GM18511 (cell line): Measurements from ENCODE around the gene JAKMIP1.

Experiments
- ATAC-seq: cut with Tn5 transposase; IDR thresholded peaks from one replicate; pipeline ENCODE4 v1.9.1; 2021; ENCODE audit warnings: mild to moderate bottlenecking, moderate library complexity; ENCODE audit not compliant: unreplicated experiment

The JAKMIP1 gene

DNA sequence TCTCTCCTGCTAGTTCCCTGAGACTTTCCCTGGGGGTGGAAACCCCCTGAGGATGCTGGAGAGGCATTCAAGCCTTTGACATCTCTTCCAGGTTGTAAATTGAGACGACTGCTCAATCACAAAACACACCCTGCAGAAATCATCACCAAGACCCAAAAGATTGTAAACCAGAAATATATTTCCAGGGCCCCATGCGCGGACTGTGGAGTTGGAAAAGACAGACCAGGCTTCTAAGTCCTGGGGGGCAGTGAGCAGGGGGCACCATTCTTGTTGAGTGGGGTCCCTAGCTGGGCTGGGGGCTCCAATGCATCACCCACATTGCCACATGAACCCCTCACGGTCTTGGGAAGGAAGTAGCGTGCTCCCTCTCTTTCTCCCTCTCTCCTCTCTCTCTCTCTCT, 94.2 kb downstream of the JAKMIP1 start:
- no peak for ATAC-seq

DNA sequence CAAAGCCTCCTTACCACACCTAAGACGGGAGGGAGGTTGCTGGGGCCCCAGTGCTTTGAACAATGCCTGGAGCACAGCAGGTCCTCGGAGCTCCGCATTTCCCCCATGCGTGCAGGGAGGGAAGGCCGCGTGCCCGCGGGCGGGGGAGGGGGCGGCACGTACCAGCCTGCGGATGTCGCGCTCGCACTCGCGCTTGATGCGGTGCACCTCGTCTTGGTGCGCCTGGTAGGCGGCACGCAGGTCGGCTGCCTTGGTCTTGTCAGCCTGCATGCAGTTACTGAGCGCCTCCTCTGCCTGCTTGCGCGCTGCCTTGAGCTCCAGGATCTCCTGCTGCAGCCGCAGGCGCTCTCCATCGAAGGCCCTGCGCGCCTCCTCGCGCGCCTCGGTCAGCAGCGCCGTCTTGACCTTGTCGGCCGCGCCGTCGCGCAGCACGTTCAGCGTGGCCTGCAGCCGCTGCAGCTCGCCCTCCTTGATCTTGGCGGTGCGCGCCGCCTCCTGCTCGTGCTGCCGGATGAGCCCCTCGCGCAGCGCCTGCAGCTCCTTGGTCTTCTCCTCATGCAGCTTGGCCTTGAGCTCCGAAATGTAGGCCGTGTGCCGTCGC, 94.9 kb downstream of the JAKMIP1 start:
- ATAC-seq = no peak

DNA sequence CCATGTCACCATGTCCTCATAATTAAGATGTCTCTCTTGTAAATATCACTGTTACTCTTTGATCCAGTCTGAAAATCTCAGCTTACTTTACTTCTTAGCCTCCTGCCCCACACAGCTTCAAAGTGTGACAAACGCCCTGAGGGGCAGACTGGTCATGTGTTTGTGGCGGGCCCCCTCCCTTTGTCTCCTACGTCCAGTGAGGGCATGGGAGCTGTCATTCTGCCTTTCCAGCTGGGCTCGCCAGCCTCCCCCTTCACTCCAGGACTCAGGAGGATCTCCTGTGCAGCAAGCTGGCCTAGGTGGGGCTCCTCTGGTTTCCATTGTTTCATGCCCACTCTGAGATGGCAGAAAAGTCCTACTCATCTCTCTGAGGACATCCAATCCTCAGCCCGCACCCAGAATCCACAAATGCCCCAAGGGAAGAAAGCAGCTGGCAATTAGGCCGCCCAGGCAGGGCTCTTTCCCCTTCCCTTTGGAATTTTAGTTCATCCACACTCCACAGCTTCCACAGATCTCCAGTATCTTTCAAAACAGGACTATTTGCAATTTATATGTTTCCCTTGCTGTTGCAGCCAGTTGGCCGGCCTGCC, 95.7 kb downstream of the JAKMIP1 start:
- no peak for ATAC-seq

DNA sequence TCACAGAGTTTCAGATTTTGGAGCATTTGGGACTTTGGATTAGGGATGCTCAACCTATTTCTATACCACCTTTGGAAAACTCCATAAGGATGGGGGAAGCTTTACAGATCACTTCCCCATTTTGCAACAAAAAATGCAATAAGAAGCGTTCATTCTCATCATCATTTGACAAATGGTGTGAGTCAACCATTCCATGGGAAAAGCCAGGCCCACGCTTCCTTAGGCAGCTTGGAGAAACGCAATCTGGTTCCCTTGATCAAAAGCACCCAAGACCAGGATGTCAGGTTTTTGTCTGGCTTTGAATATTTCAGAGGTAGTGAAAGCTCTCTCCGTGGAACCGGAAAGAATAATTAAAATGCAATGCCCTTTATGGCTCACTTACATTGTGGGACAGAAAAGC, 102.8 kb downstream of the JAKMIP1 start:
- no peak for ATAC-seq

DNA sequence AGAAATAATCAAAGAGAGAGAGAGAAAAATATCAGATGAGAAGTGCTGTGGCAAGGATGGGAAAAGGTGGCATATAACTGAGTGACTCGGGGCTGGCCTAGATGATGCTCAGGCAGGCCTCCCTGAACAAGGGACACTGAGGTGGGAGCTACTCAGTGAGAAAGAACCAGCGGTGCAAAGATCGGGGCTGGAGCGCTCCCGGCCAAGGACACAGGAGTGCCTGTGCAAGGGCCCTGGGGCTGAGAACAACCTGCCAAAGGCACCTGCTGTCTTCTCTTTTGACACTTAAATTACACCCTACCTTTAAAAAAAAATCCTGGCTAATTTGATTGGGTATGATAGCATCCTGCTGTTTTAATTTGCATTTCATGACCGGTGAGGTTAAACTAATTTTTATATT, 104.5 kb downstream of the JAKMIP1 start:
- ATAC-seq = no peak

DNA sequence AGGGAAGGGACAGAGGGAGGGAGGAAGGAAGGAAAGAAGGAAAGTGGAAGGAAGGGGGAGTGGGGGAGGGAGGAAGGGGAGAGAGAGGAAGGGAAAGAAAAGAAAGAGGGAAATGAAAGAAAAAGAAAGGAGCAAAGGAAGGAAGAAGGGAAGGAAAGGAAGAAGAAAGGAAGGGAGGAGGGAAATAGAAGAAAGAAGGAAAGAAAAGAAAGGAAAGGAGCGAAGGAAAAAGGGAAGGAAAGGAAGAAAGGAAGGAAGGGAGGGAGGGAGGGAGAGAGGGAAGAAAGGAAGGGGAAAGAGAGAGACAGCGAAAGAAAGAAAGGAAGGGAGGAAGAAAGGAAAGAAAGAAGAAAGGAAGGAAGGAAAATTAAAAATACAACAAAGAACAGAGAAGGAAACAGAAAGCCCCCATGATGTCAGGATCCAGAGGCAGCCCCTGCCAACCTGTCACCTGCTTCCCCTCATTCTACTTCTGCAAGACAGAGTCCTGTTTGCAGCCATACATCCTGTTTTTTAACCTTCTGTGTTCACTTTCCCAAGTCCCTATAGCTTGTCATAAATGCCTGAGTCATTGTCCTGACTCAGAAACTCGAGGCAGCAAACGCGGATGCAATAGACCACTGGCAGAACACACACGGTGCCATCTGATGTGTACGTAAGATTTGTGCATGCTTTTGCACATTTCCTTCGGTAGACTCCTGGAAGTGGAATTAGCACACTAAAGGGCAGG, 105.2 kb downstream of the JAKMIP1 start:
- no peak for ATAC-seq

DNA sequence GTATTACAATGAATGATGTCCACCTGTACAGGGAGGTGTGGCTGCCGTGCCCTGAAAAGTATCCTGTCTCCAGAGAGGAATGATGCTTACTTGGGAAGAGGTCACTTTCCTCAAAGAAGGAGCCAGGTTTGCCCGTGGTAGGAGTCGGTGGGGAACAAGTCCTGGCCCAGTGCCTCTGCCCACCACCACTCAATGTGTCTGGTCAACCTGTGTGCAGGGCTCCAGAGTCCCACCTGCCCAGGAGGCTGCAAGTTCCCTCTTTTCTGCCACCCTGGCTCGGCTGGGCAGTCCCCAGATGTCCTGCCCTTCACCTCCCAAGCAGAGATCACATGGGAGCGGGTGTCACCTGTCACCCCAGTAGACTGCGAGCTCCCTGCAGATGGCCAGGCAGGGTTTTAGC, 106.7 kb downstream of the JAKMIP1 start:
- ATAC-seq = no peak

DNA sequence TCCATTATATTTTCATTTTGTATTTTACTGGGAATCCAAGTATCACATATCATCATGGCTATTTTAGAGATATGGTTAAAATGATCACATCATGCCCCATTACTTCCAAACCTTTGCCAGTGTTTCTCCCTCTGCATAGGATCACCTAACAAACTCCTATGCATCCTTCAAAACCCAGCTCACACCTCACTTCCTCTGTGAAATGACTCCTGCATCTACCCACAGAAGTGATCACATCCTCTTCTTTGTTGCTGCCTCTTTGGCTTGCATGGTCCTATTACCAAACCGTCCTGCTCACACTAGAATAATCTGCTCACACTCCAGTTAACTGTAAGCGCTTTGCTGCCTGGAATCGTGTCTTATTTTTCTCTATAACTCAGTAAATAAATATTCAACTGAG, 107.4 kb downstream of the JAKMIP1 start:
- ATAC-seq = no peak

DNA sequence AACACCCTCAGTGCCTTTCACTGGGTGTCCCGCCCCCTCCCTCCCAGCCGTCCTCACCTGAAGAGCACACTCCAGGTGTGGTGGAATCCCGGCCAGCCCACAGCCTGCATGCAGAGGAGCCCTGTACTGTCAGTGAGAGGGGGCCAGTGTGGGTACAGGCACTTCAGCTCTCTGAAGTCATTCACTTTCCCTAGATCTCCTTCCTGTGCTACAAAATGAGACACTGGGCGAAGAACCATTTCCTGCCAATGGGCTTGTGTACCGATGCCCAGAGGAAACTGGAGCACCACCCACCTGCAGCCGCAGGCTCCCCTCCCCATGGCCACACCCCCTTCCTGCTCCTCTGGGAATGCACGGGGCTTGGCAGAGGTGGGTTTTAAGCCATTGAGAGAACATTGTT, 108.2 kb downstream of the JAKMIP1 start:
- ATAC-seq = no peak

DNA sequence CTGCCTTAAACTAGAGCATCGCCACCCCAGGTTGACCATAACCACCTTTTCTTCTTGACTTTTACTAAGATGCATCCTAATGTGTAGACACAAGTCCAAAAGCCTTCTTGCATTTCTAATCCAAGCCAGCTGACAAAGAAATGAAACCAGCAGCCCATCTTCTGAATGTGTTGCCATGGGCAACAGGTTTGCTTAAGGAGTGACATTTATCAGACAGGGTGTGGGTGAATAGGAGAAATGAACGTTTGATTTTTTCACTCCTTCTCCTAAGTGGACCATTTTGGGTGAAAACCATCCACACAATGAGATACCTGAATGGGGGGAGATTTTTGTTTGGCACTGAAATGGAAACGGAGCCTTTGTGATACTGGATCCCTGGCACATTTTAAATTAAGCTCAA, 109.4 kb downstream of the JAKMIP1 start:
- no peak for ATAC-seq

DNA sequence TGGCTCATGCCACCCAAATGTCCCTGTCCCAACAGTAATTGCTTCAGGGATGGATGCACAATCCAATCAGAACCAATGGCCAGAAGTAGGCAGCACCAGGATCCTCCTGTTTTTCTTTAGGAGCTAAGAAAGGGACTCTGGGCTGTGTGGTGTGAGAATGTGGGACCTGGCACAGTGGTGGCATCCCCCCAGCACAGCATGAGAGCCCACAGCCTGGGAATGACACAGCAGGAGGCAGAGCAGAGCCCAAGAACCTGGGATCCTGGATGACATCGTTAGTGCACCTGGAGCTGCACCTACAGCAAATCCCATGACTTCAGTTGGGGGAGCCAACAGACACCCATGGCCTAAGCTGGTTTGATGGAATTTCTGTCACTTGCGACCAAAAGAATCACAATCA, 111.4 kb downstream of the JAKMIP1 start:
- no peak for ATAC-seq

DNA sequence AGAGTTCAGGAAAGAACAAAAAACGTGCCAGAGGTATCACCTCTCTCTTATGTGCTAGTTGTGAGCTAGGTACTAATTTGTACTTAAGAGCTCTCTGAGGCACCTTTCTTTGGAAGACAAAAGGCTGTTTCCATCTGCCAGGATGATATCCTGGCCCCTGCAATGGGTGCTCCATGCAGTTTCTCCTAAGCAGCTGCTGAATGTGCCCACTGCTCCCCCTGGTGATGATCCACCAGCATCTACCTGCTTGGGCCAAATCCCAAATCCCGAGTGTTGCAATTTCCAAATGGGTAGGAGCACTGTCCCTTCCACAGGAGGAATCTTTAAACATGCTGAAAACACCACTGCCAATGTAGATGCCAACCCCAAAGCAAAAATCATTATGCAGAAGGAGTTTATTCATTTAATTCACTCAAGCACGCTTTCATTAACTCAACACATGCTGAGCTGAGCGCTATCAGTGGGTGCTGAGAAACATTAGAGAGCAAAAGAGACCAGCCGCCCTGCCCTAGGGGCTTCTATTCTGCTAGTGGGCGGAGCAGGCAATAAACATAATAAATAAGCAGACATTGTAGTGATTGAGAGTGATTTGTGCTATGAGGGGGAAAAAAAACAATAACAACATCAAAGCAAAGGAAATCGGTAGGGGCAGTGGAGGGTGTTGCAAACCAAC, 112.5 kb downstream of the JAKMIP1 start:
- no peak for ATAC-seq

DNA sequence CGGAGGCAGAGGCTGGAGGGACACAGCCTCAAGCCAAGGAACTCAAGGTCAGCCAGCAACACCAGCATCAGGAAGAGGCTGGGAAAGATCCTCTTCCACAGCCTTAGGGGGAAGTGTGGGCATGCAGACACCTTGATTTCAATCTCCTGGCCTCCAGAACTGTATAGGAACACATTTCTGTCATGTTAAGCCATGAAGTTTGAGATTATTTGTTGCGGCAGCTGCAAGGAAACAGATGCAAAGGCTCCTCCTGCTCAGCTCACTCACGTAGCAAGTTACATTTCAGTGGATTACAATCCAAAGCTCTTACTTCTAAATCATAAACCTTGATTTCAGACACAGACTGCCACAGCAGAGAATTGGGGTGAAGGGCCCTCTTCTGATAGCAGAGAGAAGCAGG, 113.5 kb downstream of the JAKMIP1 start:
- ATAC-seq = no peak

DNA sequence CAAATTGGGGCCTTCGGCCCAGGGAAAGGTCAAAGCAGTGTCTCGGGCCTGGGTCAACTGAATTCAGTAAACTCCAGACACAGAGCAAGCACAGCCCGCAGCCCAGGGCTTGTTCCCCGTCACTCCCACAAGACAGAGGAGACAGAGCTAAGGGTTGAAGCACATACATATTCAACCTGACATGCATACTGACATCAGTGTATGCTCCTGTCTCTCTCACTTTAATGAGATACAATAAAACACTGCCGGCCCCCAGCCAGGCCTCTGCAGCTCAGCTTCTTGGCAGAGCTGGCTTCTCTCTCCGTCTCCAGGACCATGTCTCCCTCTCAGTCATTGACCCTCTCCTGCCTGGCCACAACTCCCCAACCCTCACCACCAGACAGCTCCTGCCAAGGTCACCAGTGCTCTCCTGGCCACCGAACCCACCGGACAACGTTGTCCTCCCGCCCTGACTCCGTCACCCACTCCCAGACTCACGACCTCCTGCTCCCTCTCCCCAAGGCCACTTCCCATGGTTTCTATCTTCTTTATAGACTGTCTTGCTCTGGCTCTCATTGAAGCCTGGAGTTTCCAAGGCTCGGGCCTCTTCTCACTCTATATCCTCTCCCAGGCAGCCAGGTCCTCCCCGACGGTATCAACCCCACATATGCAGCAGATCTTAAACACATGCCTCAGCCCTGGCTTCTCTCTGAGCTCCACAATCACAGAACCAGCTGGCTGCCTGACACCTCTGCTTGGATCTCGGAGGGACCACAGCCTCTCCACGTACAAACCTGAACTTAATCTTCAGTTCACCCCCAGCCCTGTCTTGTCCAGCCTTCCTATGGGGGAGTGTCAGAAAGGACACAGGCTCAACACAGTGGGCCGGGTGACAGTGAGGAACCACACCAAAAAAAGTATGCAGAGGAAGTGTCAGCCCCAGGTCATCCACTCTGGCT, 114.4 kb downstream of the JAKMIP1 start:
- no peak for ATAC-seq

DNA sequence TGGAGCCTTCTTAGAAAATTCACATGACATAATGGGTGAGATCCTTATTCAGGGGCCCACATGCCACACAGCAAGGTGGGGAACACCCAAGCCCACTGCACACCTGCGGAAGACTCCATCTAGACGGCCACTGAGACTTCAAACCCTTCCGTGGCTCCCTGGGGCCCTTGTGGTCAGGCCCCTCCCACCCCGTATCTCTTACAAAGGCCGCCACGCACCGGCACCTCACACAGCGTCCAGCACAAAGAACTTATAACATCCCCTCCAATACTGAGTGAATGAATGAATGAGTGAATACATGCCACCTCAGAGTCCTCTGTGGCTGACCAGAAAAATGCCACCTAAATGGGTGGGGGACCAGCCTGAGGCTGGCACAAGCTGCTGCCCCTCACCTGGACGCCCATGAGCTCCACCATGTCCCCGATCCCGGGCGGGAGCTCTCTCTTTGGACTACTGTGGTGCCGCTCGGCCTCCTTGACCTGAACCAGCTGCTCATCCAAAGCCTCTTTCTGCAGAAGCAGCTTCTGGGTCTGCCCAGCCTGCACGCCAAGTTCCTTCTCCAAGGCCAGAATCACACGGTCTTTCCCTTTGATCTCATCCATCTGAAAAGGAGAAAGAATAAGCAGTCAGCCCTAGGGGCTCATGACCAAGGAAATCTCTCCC, 115.2 kb downstream of the JAKMIP1 start:
- no peak for ATAC-seq

DNA sequence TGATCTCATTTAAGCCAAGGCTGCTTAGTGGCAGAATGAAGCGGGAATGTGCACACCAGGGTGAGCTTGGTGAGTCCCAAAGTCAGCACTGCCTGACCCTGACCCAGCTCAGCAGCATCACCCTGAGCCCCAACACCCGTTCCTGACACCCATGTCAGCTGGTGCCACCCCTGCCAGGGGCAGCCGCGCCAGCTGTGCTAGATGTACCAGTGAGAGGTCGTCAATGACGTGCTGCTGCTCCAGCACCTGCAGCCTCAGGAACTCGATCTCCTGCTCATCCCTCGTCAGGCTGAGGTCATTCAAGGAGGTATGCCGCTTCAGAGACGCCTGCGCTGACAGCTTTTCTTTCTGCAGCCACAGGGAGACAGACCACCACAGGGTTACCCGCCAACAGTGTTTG, 120.4 kb downstream of the JAKMIP1 start:
- ATAC-seq = no peak

DNA sequence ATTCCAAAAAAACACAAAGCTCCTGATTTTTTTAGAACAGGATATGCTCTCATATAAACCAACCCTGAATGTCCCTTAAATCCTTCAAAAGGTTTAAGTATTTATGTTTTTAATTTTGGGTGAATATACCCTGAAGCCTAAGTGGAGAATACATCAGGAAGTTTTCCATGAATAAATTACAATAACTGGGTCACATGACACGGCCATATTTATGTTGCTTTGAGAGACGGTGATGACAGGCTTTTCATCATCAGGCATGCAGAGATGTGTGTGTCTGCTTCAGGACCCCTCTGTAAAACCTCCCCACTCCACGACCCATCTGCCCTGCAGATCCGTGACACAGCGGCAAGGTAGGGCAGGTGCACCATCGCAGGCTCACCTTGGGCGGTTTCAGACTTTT, 121.8 kb downstream of the JAKMIP1 start:
- no peak for ATAC-seq

DNA sequence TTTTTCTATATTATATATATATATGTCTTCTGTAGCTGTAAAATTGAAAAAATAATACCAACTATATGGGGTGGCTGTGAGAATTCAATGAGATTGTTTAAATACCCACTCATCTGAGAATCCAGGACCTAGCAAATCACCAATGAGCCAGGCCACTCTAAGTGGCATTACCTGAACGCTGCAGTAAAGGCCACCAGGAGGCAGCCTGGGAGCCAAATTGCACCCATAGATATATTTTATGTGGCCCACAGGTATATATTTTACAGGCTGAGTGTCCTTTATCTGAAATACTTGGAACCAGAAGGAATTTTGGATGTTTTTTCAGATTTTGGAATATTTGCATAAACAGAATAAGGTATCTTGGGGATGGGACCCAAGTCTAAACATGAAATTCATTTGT, 124.0 kb downstream of the JAKMIP1 start:
- ATAC-seq = no peak

DNA sequence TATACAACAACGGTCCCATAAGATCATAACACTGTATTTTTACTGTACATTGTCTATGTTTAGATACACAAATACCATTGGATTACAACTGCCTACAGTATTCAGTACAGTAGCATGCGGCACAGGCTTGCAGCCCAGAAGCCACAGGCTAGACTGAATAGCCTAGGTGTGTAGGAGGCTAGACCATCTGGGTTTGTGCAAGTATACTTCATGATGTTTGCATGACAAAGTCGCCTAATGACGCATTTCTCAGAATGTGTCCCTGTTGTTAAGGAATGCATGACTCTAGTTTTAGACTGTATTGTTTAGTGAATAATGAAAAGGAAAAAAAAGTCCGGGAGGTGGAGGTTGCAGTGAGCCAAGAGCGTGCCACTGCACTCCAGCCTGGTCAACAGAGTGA, 125.6 kb downstream of the JAKMIP1 start:
- ATAC-seq = no peak

DNA sequence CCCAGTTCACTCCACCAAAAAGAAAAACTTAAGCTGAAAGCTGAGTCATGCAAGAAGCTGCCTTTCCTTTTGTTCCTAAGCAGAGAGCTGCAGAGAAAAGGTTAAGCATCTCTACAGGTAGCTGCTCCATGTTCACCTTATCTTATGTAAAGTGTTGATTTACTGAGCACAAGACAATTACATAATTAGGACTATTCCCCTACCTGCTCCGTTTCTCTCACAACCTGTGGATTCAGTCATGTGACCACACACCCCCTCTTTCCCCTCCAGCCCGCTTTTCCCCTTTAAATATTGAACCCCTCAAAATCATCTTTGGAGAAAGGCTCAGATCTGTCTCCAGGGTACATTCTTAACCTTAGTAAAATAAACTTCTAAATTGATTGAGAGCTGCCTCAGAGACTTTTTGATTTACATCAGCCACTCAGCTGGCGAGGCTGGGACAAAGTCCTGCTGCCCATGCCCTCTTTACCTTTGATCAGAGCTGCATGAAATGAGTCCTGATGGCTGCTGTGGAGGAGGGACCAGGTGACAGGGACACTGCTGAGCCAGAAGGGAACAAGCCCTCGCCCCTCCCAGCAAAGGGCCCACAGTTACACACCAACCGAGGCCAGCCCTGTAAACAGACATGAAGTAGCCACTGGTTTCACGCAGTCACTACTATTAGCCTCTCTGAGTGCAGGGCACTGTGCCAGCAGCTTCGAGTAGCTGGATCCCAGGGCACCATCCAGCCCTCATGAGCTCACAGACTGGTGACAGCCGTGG, 128.2 kb downstream of the JAKMIP1 start:
- no peak for ATAC-seq
